Chondrocyte (in vitro differentiated cells): Measurements from ENCODE around the gene USP36. TPM values are rescaled to one million over a fixed set of nuclear protein-coding genes. Genes with fewer than 3 reads are reported as not detected.

Source experiments
- DNase-seq: peaks from one replicate; pipeline ENCODE4 v3.0.0; 2021; ENCODE audit warnings: mixed read lengths, low spot score
- H3K27ac Mint-ChIP-seq: one replicate; pipeline ENCODE4 v1.8.0; 2021; ENCODE audit warnings: mild to moderate bottlenecking, moderate library complexity, mixed read lengths; ENCODE audit not compliant: unreplicated experiment
- H3K27me3 Mint-ChIP-seq: 2 replicates; pipeline ENCODE4 v1.8.0; 2021; ENCODE audit warnings: low read depth, mixed read lengths
- H3K36me3 Mint-ChIP-seq: 2 replicates; pipeline ENCODE4 v1.8.0; 2021; ENCODE audit warnings: low read depth, mixed read lengths
- H3K4me1 Mint-ChIP-seq: 2 replicates; pipeline ENCODE4 v1.8.0; 2021; ENCODE audit warnings: low read depth, mild to moderate bottlenecking, mixed read lengths
- H3K4me3 Mint-ChIP-seq: one replicate; pipeline ENCODE4 v1.8.0; 2021; ENCODE audit warnings: mild to moderate bottlenecking, moderate library complexity, mixed read lengths; ENCODE audit not compliant: unreplicated experiment
- H3K9me3 Mint-ChIP-seq: 2 replicates; pipeline ENCODE4 v1.8.0; 2021; ENCODE audit warnings: low read depth, mixed read lengths
- CTCF ChIP-seq: fragments of 200-600 bp; sonication (generic); IDR thresholded peaks from 2 replicates; pipeline ENCODE4 v1.5.0; 2021; ENCODE audit warnings: antibody characterized with exemption, mild to moderate bottlenecking, moderate library complexity
- total RNA-seq: library from RNA; stranded (reverse); gene quantifications from 3 replicates; pipeline ENCODE4 v1.2.1, GENCODE V29; 2021

The USP36 gene
- total RNA-seq, 1 donor from 2014 or later: 45.1 TPM

GRCh38 chr17:78853926-78854394 lies 13.3 kb upstream of the USP36 start:
- H3K36me3 Mint-ChIP-seq: peaks cover 17% of the 10 kb centered on the region
- no peaks in the 10 kb centered on the region for H3K27me3 Mint-ChIP-seq
- no peak for TF ChIP-seq CTCF
- no peaks in the 10 kb centered on the region for H3K4me1 Mint-ChIP-seq
- no peak overlapping the region for H3K27ac Mint-ChIP-seq
- H3K4me3 Mint-ChIP-seq: no peak overlapping the region
- H3K9me3 Mint-ChIP-seq: no peaks in the 10 kb centered on the region
- DNase-seq: no peak

- no peak for DNase-seq
- H3K27ac Mint-ChIP-seq: no peak overlapping the region
- no peak overlapping the region for H3K4me3 Mint-ChIP-seq
- no peaks in the 10 kb centered on the region for H3K27me3 Mint-ChIP-seq
- H3K4me1 Mint-ChIP-seq: no peaks in the 10 kb centered on the region
- H3K36me3 Mint-ChIP-seq: peaks cover 15% of the 10 kb centered on the region
- H3K9me3 Mint-ChIP-seq: no peaks in the 10 kb centered on the region
- TF ChIP-seq CTCF: no peak
These were observed 12.1 kb upstream of the USP36 start for GRCh38 chr17:78852709-78853121.

- H3K27me3 Mint-ChIP-seq: no peaks in the 10 kb centered on the region
These were observed 8.4 kb upstream of the USP36 start for GRCh38 chr17:78849026-78849425.

GRCh38 chr17:78847052-78847451 lies 6.4 kb upstream of the USP36 start:
- no peak overlapping the region for H3K4me3 Mint-ChIP-seq
- peaks cover 6% of the 10 kb centered on the region for H3K4me1 Mint-ChIP-seq
- H3K27ac Mint-ChIP-seq: no peak overlapping the region
- H3K36me3 Mint-ChIP-seq: peaks cover under 1% of the 10 kb centered on the region
- TF ChIP-seq CTCF: no peak
- DNase-seq: no peak
- no peaks in the 10 kb centered on the region for H3K9me3 Mint-ChIP-seq
- H3K27me3 Mint-ChIP-seq: no peaks in the 10 kb centered on the region

More at GRCh38 chr17:78849026-78849425, 8.4 kb upstream of the USP36 start:
- TF ChIP-seq CTCF: no peak
- no peaks in the 10 kb centered on the region for H3K9me3 Mint-ChIP-seq
- no peak overlapping the region for H3K4me3 Mint-ChIP-seq
- H3K36me3 Mint-ChIP-seq: peaks cover 6% of the 10 kb centered on the region
- no peak for DNase-seq
- no peak overlapping the region for H3K27ac Mint-ChIP-seq
- peaks cover 2% of the 10 kb centered on the region for H3K4me1 Mint-ChIP-seq

GRCh38 chr17:78844301-78845005 lies 3.8 kb upstream of the USP36 start:
- H3K9me3 Mint-ChIP-seq: no peaks in the 10 kb centered on the region
- TF ChIP-seq CTCF: no peak
- no peak overlapping the region for H3K27ac Mint-ChIP-seq
- H3K4me1 Mint-ChIP-seq: peaks cover 15% of the 10 kb centered on the region
- no peaks in the 10 kb centered on the region for H3K27me3 Mint-ChIP-seq
- no peaks in the 10 kb centered on the region for H3K36me3 Mint-ChIP-seq
- no peak for DNase-seq
- no peak overlapping the region for H3K4me3 Mint-ChIP-seq
